NCI-H1694 (cell line): ENCODE measurements around the gene SNAP25.

Experiments
- DNase-seq: peaks from one replicate; lab custom pipeline; 2025; lab: John Stamatoyannopoulos, UW

SNAP25 gene

GRCh38 chr20:10263385-10264165, 44.9 kb downstream of the SNAP25 start:
- DNase-seq = no peak

- no peak for DNase-seq
Observed at GRCh38 chr20:10264166-10264558, 45.5 kb downstream of the SNAP25 start.

DNA sequence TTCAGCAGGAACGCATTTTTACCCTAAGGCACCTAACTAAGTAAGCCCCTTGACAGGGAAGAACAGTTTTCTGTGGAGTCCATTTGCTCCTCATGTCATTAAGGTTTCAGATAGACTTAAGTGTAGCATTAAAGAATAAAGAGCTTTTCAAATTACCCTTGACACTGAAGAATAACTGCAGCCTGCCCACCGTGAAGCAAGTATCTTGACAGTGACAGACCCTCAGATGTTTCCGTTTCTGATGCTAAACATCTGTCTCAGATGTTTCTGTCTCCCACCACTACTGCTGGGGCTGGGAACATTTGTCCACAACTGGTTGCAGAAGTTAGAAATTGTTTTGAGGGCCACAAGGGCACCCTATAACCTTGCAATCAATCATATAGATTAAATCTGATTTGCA, 50.0 kb downstream of the SNAP25 start:
- DNase-seq = no peak

DNA sequence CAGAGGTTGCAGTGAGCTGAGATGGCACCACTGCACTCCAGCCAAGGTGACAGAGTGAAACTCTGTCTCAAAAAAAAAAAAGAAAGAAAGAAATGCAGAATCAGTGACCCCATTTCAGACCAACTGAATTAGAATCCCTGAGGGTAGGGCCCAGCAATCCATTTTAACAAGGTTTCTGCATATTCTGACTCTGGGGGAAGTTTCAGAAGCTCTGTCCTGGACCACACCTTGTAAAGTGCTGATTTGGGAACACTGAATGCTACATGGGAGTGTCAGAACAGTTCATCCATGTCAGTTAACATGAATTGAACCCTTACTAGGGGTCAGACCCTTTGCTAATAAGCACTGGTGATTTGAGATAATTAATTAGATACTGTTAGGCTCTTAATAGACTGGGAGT, 52.0 kb downstream of the SNAP25 start:
- no peak for DNase-seq

DNA sequence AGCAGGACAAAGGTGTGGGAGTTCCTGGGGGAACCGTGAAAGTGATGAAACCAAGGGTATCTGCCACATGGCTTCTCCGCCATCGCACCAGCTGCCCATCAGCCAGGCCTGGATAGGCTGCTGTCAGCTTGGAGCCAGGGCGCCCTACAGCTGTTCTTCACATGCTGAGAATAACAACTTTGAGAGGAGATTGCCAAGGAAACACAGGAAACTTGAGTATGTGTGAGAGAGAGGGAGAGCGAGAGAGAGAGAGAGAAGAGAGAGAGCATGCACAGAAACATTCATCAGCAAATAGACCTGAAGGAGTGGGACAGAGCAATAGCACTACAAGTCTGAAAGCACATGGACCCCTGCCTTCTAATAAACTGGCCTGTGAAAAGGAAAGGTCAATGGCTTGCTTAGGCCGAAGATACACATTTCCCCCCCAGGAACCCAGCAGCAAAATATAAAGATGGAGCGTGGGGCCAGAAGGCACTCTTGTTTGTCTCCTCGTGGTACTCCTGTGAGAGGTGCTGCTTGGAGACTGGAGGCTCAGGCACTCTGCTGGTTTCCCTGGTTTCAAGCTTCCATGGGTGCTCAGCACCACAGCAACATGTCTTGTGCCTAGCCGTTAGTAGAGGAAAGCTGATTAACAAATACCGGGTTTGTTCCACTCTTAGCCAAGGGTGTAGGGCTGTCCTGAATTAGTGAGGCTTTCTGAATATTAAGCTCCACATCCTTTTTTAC, 53.0 kb downstream of the SNAP25 start:
- no peak for DNase-seq

DNA sequence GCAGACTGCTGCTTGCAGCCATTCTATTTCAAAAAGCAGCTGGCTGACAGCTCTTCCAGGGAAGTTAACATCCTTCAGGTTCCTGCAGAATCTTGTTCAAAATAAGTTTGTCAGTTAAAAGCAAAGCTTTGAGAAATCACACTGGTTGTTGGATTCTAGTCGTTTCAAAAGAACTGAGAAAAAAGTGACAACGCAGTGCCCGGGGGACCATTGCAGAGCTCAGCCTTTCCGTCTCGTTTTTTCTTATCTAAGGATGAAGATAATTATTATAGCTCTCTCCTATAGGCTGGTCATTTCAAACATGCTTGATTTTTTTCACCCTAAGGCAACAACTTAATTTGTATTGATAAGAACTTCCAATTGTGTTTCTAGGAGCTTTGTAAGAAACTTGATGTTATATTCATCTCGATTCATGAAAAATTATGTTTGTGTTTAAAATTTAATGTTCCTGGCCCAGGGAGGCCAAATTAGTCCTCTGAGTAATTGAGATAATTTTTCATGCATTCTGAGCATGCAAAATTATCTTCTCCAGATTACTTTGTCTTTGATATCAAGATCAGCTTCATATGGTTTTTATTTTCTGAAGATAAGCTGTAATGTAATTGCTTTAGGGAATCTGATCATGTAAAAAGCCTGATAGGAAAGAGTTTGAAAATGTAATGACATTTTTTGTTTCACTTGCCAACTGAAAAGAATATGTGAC, 58.4 kb downstream of the SNAP25 start:
- no peak for DNase-seq

GRCh38 chr20:10277616-10278015, 59.0 kb downstream of the SNAP25 start:
- DNase-seq = no peak

DNA sequence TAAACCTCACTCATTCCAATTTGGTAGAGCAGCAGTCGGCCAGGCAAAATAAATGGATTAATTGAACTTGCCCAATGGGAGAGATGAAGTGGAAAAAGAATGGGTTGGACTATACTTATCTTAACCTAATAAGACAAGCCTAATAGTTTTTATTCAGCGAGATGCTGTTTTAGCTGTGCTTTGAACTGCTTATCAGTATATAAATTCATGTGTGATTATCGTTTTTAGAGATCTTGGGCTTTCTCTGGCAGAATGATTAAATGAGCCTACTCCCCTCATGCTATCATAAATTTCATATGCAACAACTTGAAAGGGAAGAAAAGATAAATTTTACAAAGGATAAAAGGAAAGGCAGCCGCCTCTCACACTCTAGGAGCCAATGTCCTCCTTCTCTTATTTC, 59.8 kb downstream of the SNAP25 start:
- no peak for DNase-seq

GRCh38 chr20:10280018-10280908, 61.6 kb downstream of the SNAP25 start:
- DNase-seq = no peak

- no peak for DNase-seq
Observed at GRCh38 chr20:10281911-10282310, 63.3 kb downstream of the SNAP25 start.

- DNase-seq = no peak
Observed at GRCh38 chr20:10282979-10283456, 64.4 kb downstream of the SNAP25 start.

GRCh38 chr20:10286356-10286755, 67.7 kb downstream of the SNAP25 start:
- no peak for DNase-seq

GRCh38 chr20:10288421-10288820, 69.8 kb downstream of the SNAP25 start:
- DNase-seq = no peak

DNA sequence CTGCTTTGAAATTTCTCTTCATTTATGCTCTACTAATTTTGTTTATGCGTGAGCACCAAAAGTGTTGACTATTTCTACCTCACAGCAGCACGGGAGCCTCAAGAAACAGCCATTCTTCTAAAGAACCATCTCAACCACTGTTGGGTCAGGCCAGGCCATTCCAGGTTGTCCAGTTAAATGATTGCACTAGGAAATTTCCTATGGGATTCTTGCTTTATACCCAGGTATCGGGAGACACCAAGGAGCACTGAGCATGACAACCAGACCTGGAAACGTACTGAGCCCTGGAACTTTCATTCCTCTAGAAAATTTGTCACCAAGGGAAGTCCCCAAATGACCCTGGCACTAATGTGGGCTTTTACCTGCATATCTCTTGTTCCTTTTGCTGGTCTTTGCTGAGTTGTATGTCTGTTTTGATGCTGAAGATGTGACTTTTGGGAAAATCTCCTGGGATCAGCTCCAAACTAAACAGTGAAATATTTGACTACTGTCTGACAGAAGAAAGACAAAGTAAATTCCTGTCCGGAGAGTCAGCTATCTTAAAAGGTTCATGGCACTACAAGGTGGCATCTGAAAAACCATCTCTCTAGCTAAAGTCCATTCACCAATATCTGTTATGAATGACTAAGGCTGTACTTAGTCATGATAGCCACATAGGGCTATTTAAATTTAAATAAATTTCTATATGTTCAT, 70.5 kb downstream of the SNAP25 start:
- no peak for DNase-seq

GRCh38 chr20:10291568-10292248, 73.1 kb downstream of the SNAP25 start:
- no peak for DNase-seq

DNA sequence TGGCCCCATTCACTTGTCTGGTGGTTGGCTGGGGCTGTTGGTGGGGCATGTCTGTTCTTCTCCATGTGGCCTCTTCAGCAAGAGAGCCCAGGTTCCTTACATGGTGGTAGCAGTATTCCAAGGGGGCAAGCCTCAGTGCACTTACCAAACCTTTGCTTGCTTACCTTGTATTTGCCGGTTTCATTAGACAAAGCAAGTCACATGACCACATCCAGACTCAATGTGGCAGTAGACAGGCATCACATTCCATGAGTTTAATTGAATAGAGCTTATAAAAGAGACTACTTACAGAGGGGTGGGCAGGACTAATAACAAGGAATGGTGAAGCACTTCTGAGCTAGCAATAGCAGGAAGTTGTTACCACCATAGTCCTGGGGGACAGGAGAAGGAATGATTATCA, 78.6 kb downstream of the SNAP25 start:
- DNase-seq = no peak

- no peak for DNase-seq
Observed at GRCh38 chr20:10297684-10298240, 79.1 kb downstream of the SNAP25 start.

- DNase-seq = no peak
Observed at GRCh38 chr20:10300582-10301446, 82.2 kb downstream of the SNAP25 start.

DNA sequence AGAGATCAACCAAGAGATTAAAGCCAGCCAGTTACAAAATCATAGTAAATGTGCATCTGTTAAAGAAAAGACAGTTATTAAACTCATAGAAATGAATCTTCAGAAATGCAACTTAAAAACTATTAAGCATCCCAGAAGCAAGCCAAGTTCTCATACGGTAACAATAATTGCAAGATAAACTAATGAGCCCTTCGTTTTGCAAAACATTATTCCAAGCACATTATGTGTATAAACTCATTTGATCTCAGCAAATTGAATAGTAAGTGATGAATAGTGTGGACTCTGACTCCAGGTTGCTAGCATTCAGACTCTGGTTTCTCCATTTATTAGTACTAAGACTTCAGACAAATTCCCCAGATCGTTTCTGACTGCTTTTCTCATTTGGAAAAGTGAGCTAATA, 85.2 kb downstream of the SNAP25 start:
- no peak for DNase-seq
